Testis (tissue), 3 donors: ENCODE results near the gene IRF2. TPM values are rescaled to one million over a fixed set of nuclear protein-coding genes. Genes with fewer than 3 reads are reported as not detected.

ENCODE experiments used
- DNase-seq: peaks from one replicate; pipeline ENCODE4 v3.0.0-alpha.2; 2019
- H3K27ac ChIP-seq, 2 donors: fragments of 200-600 bp; sonication (generic); one replicate each; pipeline ENCODE4 v1.5.1; 2019
- H3K27me3 ChIP-seq: fragments of 200-600 bp; sonication (generic); one replicate; pipeline ENCODE4 v1.5.1; 2019
- H3K36me3 ChIP-seq: fragments of 200-600 bp; sonication (generic); one replicate; pipeline ENCODE4 v1.5.1; 2017; ENCODE audit warnings: low read depth; ENCODE audit errors: missing control alignments
- H3K4me1 ChIP-seq: fragments of 200-600 bp; sonication (generic); one replicate; pipeline ENCODE4 v1.5.1; 2019
- H3K4me3 ChIP-seq, 2 donors: fragments of 200-600 bp; sonication (generic); one replicate each; pipeline ENCODE4 v1.5.1; 2017 to 2019
- H3K9me3 ChIP-seq: fragments of 200-600 bp; sonication (generic); one replicate; pipeline ENCODE4 v1.5.1; 2017
- CTCF ChIP-seq, 3 experiments: fragments of 450-650 bp in 2 of 3; fragments of 200-600 bp in 1 of 3; sonication (generic) in 1 of 3; IDR thresholded peaks; one replicate each; pipeline ENCODE4 v1.5.1; 2016 to 2019; ENCODE audit warnings: antibody characterized with exemption in 3 of 3, mild to moderate bottlenecking in 2 of 3, moderate library complexity in 1 of 3
- POLR2A ChIP-seq: fragments of 450-650 bp; IDR thresholded peaks from one replicate; pipeline ENCODE4 v1.6.1; 2017; ENCODE audit warnings: antibody characterized with exemption, mild to moderate bottlenecking, moderate library complexity
- WGBS, 2 donors: methylation state at CpG; one replicate each; pipeline ENCODE4 v1.1.5; 2018; 5-methylcytosine and 5-hydroxymethylcytosine counted together
- intact Hi-C: fragments of 100-400 bp; cut with DNase I; formaldehyde crosslinking; loops from one replicate; pipeline ENCODE4 v1.15.1; 2023; ENCODE audit warnings: low total_unique reads
- polyA plus RNA-seq: library from polyadenylated mRNA; stranded (reverse); fragments of 350-450 nt; fragmentation: Illumina TruSeq; extraction: RNeasy Lipid Tissue Mini Kit (QIAGEN cat#74804); gene quantifications from one replicate; pipeline ENCODE4 v1.2.3, GENCODE V29; 2014; ENCODE audit warnings: low read depth, low replicate concordance; ENCODE audit not compliant: insufficient read depth
- total RNA-seq, 2 donors: library from RNA; depleted of rRNA; stranded (reverse); fragments of >200 nt; gene quantifications; one replicate each; pipeline ENCODE4 v1.2.3, GENCODE V29; 2016

Gene IRF2
- total and polyA plus RNA-seq, 3 donors from 2014 or later: 13.0 to 22.3 (median 16.1) TPM

GRCh38 chr4:184441461-184442313, 32.7 kb downstream of the IRF2 start:
- no peak overlapping the region for H3K27ac ChIP-seq

GRCh38 chr4:184440595-184441358, 33.6 kb downstream of the IRF2 start:
- intact Hi-C loops: no loop called here
- WGBS, 2 donors: 88 to 90% methylated on average over 8 of the region's 8 CpGs
- H3K4me1 ChIP-seq: peaks cover 25% of the 10 kb centered on the region

More at GRCh38 chr4:184441461-184442313, 32.7 kb downstream of the IRF2 start:
- intact Hi-C loops: no loop called here
- WGBS, 2 donors: 64 to 69% methylated on average over 12 to 13 of the region's 13 CpGs
- Histone ChIP-seq H3K9me3 (no peaks in the 10 kb centered on the region), H3K36me3 (no peaks in the 10 kb centered on the region), H3K4me1 (peaks cover 25% of the 10 kb centered on the region), H3K4me3 (no peak overlapping the region), H3K27me3 (no peaks in the 10 kb centered on the region)
- no peak for DNase-seq
- TF ChIP-seq POLR2A (no peak), CTCF (IDR thresholded peaks at IDR 0.05) (no peak)

GRCh38 chr4:184439856-184440594, 34.3 kb downstream of the IRF2 start:
- intact Hi-C loops: no loop called here
- H3K27me3 ChIP-seq: no peaks in the 10 kb centered on the region
- no peaks in the 10 kb centered on the region for H3K9me3 ChIP-seq
- no peaks in the 10 kb centered on the region for H3K36me3 ChIP-seq
- peak overlapping the region in 1 of 2 donors; percentile 20 for H3K27ac ChIP-seq
- 32 to 64% methylated on average over 20 of the region's 20 CpGs for WGBS, 2 donors
- TF ChIP-seq CTCF (IDR thresholded peaks at IDR 0.05) (no peak), POLR2A (no peak)
- H3K4me1 ChIP-seq: peaks cover 22% of the 10 kb centered on the region
- H3K4me3 ChIP-seq: no peak overlapping the region
- no peak for DNase-seq

More at GRCh38 chr4:184440595-184441358, 33.6 kb downstream of the IRF2 start:
- Histone ChIP-seq H3K4me3 (no peak overlapping the region), H3K9me3 (no peaks in the 10 kb centered on the region), H3K36me3 (no peaks in the 10 kb centered on the region), H3K27me3 (no peaks in the 10 kb centered on the region), H3K27ac (no peak overlapping the region)
- DNase-seq: no peak
- no peak for TF ChIP-seq CTCF (IDR thresholded peaks at IDR 0.05)
- TF ChIP-seq POLR2A: no peak

- intact Hi-C loops: no loop called here
- Histone ChIP-seq H3K9me3 (no peaks in the 10 kb centered on the region), H3K36me3 (no peaks in the 10 kb centered on the region), H3K27ac (no peak overlapping the region), H3K4me1 (peaks cover 16% of the 10 kb centered on the region), H3K4me3 (no peak overlapping the region), H3K27me3 (no peaks in the 10 kb centered on the region)
- WGBS, 2 donors: 84 to 86% methylated on average over 4 of the region's 4 CpGs
- no peak for DNase-seq
- TF ChIP-seq CTCF (IDR thresholded peaks at IDR 0.05) (no peak), POLR2A (no peak)
These were observed 35.0 kb downstream of the IRF2 start for GRCh38 chr4:184439386-184439785.
